Cardiac muscle cell (in vitro differentiated cells and primary cell): ENCODE results near the gene PPP3CA. TPM values are rescaled to one million over a fixed set of nuclear protein-coding genes. Genes with fewer than 3 reads are reported as not detected.

ENCODE experiments used
- DNase-seq, 2 donors: peaks; one replicate each; pipeline versions ENCODE4 v3.0.0 to v3.0.0-alpha.2; 2010 to 2017; ENCODE audit warnings: low read depth in 1 of 2, low spot score in 1 of 2
- H3K27ac ChIP-seq: fragments of 200-600 bp; sonication (generic); 2 replicates; pipeline ENCODE4 v1.5.1; 2016
- H3K27me3 ChIP-seq: fragments of 200-600 bp; sonication (generic); 2 replicates; pipeline ENCODE4 v1.6.0; 2016; ENCODE audit warnings: control low read depth
- H3K36me3 ChIP-seq: fragments of 200-600 bp; sonication (generic); 2 replicates; pipeline ENCODE4 v1.5.1; 2016; ENCODE audit warnings: control low read depth
- H3K4me1 ChIP-seq: fragments of 200-600 bp; sonication (generic); 2 replicates; pipeline ENCODE4 v1.8.1; 2017; ENCODE audit warnings: low read depth, mild to moderate bottlenecking, mixed run types
- H3K4me3 ChIP-seq: fragments of 200-600 bp; sonication (generic); 2 replicates; pipeline ENCODE4 v1.5.1; 2016; ENCODE audit warnings: mild to moderate bottlenecking
- H3K9me3 ChIP-seq: fragments of 200-600 bp; sonication (generic); 2 replicates; pipeline ENCODE4 v1.5.1; 2017; ENCODE audit warnings: low read depth, mild to moderate bottlenecking, control low read depth
- polyA plus RNA-seq: library from polyadenylated mRNA; unstranded; fragments of >200 nt; fragmentation: Nextera tagmentation; extraction: Ambion mirVana; gene quantifications from 2 replicates; pipeline ENCODE4 v1.2.1, GENCODE V29; 2016
- total RNA-seq: library from RNA; depleted of rRNA; stranded (reverse); fragments of >200 nt; gene quantifications from 2 replicates; pipeline ENCODE4 v1.2.3, GENCODE V29; 2016
- TF ChIP-seq, protein P1 (sequence below): IDR thresholded peaks from 2 replicates; pipeline ENCODE4 v1.5.1; 2012; ENCODE audit warnings: low read depth, mild to moderate bottlenecking, low read length

PPP3CA gene
- total and polyA plus RNA-seq, 2 experiments from 2014 or later: 8.2 to 21.3 TPM

DNA sequence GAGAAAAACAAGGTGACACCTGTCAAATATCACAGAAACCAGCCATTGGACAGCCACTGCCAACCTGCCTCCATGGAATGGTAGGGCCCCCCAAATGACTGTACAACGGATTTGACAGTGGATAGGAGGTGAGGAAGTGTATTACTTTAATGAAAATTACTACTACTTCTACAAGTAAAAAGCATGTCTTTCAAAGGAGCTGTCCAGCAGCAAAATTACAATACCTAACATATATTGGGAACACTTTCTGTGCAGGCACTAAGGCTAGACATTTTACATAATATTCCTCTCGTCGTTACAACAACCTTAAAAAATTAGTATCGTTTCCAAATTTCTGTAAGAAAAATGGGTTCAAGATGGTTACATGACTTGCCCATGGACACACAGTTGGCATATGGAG lies 14.9 kb downstream of the PPP3CA start:
- Histone ChIP-seq H3K4me3 (no peak overlapping the region), H3K27ac (no peak overlapping the region), H3K4me1 (peaks cover 6% of the 10 kb centered on the region), H3K36me3 (no peaks in the 10 kb centered on the region), H3K27me3 (no peaks in the 10 kb centered on the region), H3K9me3 (no peaks in the 10 kb centered on the region)
- DNase-seq: peak; percentile 7 to 25
- TF ChIP-seq, protein P1, sequence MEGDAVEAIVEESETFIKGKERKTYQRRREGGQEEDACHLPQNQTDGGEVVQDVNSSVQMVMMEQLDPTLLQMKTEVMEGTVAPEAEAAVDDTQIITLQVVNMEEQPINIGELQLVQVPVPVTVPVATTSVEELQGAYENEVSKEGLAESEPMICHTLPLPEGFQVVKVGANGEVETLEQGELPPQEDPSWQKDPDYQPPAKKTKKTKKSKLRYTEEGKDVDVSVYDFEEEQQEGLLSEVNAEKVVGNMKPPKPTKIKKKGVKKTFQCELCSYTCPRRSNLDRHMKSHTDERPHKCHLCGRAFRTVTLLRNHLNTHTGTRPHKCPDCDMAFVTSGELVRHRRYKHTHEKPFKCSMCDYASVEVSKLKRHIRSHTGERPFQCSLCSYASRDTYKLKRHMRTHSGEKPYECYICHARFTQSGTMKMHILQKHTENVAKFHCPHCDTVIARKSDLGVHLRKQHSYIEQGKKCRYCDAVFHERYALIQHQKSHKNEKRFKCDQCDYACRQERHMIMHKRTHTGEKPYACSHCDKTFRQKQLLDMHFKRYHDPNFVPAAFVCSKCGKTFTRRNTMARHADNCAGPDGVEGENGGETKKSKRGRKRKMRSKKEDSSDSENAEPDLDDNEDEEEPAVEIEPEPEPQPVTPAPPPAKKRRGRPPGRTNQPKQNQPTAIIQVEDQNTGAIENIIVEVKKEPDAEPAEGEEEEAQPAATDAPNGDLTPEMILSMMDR: no peak

DNA sequence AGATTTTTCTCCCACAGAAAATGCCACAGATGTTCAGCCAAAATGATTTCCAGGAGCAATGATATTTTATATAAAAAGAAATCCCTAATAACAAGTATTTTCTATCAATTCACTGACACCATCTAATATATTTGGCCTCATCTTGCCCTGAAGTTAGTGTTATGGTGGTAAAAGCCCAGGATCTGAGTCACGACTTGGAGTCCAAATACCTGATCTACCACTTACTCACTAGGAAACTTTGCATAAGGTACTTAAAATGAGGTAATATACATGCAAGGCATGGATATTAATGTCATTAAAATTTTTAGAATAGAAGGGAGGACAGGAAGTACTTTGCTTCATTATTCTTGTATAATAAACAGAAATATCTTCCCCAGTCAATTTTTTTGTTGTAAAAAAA lies 16.3 kb downstream of the PPP3CA start:
- no peak for DNase-seq
- H3K27me3 ChIP-seq: no peaks in the 10 kb centered on the region

DNA sequence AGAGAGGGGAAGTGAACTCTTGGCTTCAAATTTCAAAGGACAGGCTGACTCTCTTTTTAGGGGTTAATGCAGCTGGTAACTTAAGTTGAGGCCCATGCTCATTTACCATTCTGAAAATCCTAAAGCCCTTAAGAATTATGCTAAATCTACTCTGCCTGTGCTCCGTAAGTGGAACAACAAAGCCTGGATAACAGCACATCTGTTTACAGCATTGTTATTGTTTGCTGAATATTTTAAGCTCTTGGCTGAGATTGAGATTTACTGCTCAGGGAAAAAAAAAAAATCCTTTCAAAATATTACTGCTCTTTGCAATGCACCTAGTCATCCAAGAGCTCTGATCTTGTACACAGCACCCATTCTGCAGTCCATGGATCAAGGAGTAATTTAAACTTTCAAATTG lies 17.7 kb downstream of the PPP3CA start:
- H3K27me3 ChIP-seq: no peaks in the 10 kb centered on the region
- H3K4me1 ChIP-seq: no peaks in the 10 kb centered on the region
- H3K27ac ChIP-seq: no peak overlapping the region
- H3K9me3 ChIP-seq: no peaks in the 10 kb centered on the region
- no peak for DNase-seq
- H3K4me3 ChIP-seq: no peak overlapping the region
- TF ChIP-seq, protein P1: no peak
- no peaks in the 10 kb centered on the region for H3K36me3 ChIP-seq

More for the DNA sequence above, 16.3 kb downstream of the PPP3CA start:
- H3K36me3 ChIP-seq: no peaks in the 10 kb centered on the region
- no peak overlapping the region for H3K4me3 ChIP-seq
- no peaks in the 10 kb centered on the region for H3K9me3 ChIP-seq
- TF ChIP-seq, protein P1: no peak
- H3K27ac ChIP-seq: no peak overlapping the region
- peaks cover 6% of the 10 kb centered on the region for H3K4me1 ChIP-seq

DNA sequence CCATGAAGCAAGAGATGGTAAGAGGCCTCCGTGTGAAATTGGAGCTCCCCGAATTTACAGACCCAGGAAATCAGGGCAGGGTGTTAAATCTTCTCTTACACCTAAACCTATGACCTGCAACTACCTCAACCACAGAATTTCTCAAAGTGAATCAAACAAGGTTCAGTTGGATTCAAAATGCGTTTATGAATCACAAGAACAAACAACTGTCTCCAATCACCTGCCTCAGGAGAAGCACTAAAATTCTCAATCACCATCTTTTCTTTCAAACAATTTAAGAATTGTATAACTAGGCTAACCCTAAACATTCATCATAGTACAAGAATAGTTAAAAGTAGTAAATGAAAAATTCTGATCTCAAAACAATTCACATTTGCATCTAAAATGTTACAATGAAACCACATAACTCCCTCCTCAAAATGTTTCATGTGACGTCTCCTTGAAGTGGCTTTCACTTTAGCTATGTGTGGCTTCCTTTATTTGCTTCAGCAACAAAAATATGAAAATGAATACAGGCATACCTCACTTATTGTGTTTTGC lies 19.2 kb downstream of the PPP3CA start:
- Histone ChIP-seq H3K27me3 (no peaks in the 10 kb centered on the region), H3K36me3 (no peaks in the 10 kb centered on the region), H3K4me1 (no peaks in the 10 kb centered on the region), H3K27ac (no peak overlapping the region), H3K9me3 (no peaks in the 10 kb centered on the region), H3K4me3 (no peak overlapping the region)
- TF ChIP-seq, protein P1: no peak
- DNase-seq: no peak

DNA sequence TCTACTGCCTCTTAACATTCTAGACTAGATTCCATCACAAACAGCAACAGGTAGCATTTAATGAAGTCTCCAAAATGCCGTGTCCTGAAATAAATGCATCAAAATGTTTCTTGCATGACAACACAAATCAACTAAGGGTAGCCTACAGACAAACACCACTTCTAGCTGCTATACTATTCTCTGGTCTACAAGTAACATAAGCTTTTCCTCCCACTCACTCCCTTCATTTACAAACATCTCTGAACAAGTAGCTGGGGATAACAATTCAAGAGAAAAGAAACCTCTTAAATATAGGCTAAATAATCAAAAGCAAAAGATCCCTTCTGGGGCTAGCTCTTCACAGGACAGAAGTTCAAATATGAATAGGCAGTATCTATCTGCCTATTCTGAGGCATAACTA lies 20.8 kb downstream of the PPP3CA start:
- DNase-seq: no peak
- Histone ChIP-seq H3K36me3 (no peaks in the 10 kb centered on the region), H3K4me1 (no peaks in the 10 kb centered on the region), H3K4me3 (no peak overlapping the region), H3K27ac (no peak overlapping the region), H3K9me3 (no peaks in the 10 kb centered on the region), H3K27me3 (no peaks in the 10 kb centered on the region)
- TF ChIP-seq, protein P1: no peak
